SK-N-SH treated with all-trans-retinoic acid at 6 μM for 48 hours (cell line): ENCODE measurements around the gene SOWAHA.

Experiments used
- ATAC-seq: fragments of 200-7000 bp; cut with Tn5 transposase; 3 replicates; pipeline ENCODE4 v1.9.1; 2020; ENCODE audit warnings: mild to moderate bottlenecking, moderate library complexity
- ARNTL ChIP-seq: fragments of 450-650 bp; formaldehyde crosslinking; IDR thresholded peaks from 2 replicates; pipeline ENCODE4 v1.5.0; 2020; ENCODE audit warnings: low read depth, mild to moderate bottlenecking, moderate library complexity, borderline replicate concordance
- BACH2 ChIP-seq: fragments of 250-450 bp; sonication (Bioruptor Pico); IDR thresholded peaks from 2 replicates; pipeline ENCODE4 v1.9.0; 2021; ENCODE audit warnings: mild to moderate bottlenecking, borderline replicate concordance
- CSDC2 ChIP-seq: fragments of 250-450 bp; sonication (Bioruptor Pico); IDR thresholded peaks from 2 replicates; pipeline ENCODE4 v1.5.0; 2020; ENCODE audit warnings: mild to moderate bottlenecking, moderate library complexity
- ESRRG ChIP-seq: fragments of 250-450 bp; sonication (Bioruptor Pico); IDR thresholded peaks from 2 replicates; pipeline ENCODE4 v1.6.1; 2021; ENCODE audit warnings: mild to moderate bottlenecking
- GLIS3 ChIP-seq: fragments of 250-450 bp; sonication (Bioruptor Pico); IDR thresholded peaks from 2 replicates; pipeline ENCODE4 v1.5.0; 2020; ENCODE audit warnings: mild to moderate bottlenecking, moderate library complexity
- ISL1 ChIP-seq: fragments of 250-450 bp; sonication (Bioruptor Pico); IDR thresholded peaks from 2 replicates; pipeline ENCODE4 v2.1.2; 2022; ENCODE audit warnings: mild to moderate bottlenecking, moderate library complexity
- OSR1 ChIP-seq: fragments of 250-450 bp; sonication (Bioruptor Pico); IDR thresholded peaks from 2 replicates; pipeline ENCODE4 v1.8.0; 2022; ENCODE audit warnings: moderate library complexity, mild to moderate bottlenecking, inconsistent platforms
- PPARA ChIP-seq: fragments of 250-450 bp; sonication (Bioruptor Pico); IDR thresholded peaks from 2 replicates; pipeline ENCODE4 v1.5.0; 2020; ENCODE audit warnings: mild to moderate bottlenecking, borderline replicate concordance
- RARB ChIP-seq: fragments of 250-450 bp; sonication (Bioruptor Pico); IDR thresholded peaks from 2 replicates; pipeline ENCODE4 v1.8.0; 2021; ENCODE audit warnings: mild to moderate bottlenecking, moderate library complexity
- SNAI2 ChIP-seq: fragments of 250-450 bp; sonication (Bioruptor Pico); IDR thresholded peaks from 2 replicates; pipeline ENCODE4 v1.5.0; 2020; ENCODE audit warnings: mild to moderate bottlenecking, moderate library complexity
- TCF4 ChIP-seq: fragments of 250-450 bp; sonication (Bioruptor Pico); IDR thresholded peaks from 2 replicates; pipeline ENCODE4 v1.8.0; 2021; ENCODE audit warnings: mild to moderate bottlenecking, moderate library complexity, borderline replicate concordance
- TOX ChIP-seq: fragments of 250-450 bp; sonication (Bioruptor Pico); IDR thresholded peaks from 2 replicates; pipeline ENCODE4 v1.8.0; 2021; ENCODE audit warnings: mild to moderate bottlenecking, moderate library complexity, borderline replicate concordance
- ZC3H10 ChIP-seq: fragments of 250-450 bp; sonication (Bioruptor Pico); IDR thresholded peaks from 2 replicates; pipeline ENCODE4 v1.5.1; 2021; ENCODE audit warnings: mild to moderate bottlenecking, moderate library complexity
- ZFP3 ChIP-seq: fragments of 250-450 bp; sonication (Bioruptor Pico); IDR thresholded peaks from 2 replicates; pipeline ENCODE4 v1.5.0; 2020; ENCODE audit warnings: mild to moderate bottlenecking, moderate library complexity
- ZNF565 ChIP-seq: fragments of 450-650 bp; formaldehyde crosslinking; conservative IDR thresholded peaks from 2 replicates; pipeline ENCODE4 v1.5.0; 2020; ENCODE audit warnings: low read depth, mild to moderate bottlenecking, moderate library complexity
- ZNF70 ChIP-seq: fragments of 450-650 bp; formaldehyde crosslinking; IDR thresholded peaks from 2 replicates; pipeline ENCODE4 v1.5.0; 2020; ENCODE audit warnings: mild to moderate bottlenecking, moderate library complexity
- ZNF8 ChIP-seq: fragments of 450-650 bp; formaldehyde crosslinking; IDR thresholded peaks from 2 replicates; pipeline ENCODE4 v1.5.0; 2020; ENCODE audit warnings: mild to moderate bottlenecking, moderate library complexity
- TF ChIP-seq, protein P1 (sequence below): fragments of 250-450 bp; sonication (Bioruptor Pico); IDR thresholded peaks from 2 replicates; pipeline ENCODE4 v1.5.1; 2020; ENCODE audit warnings: low read depth, mild to moderate bottlenecking, moderate library complexity
- TF ChIP-seq, protein P2 (sequence below): fragments of 250-450 bp; sonication (Bioruptor Pico); IDR thresholded peaks from 2 replicates; pipeline ENCODE4 v1.8.0; 2021; ENCODE audit warnings: low read depth, mild to moderate bottlenecking, moderate library complexity, borderline replicate concordance
- TF ChIP-seq, protein P3 (sequence below): fragments of 250-450 bp; sonication (Bioruptor Pico); IDR thresholded peaks from 2 replicates; pipeline ENCODE4 v1.5.0; 2020; ENCODE audit warnings: mild to moderate bottlenecking, moderate library complexity
- TF ChIP-seq, protein P4 (sequence below): fragments of 250-450 bp; sonication (Bioruptor Pico); IDR thresholded peaks from 2 replicates; pipeline ENCODE4 v1.8.0; 2020; ENCODE audit warnings: mild to moderate bottlenecking, moderate library complexity, borderline replicate concordance
- TF ChIP-seq, protein P5 (sequence below): fragments of 250-450 bp; sonication (Bioruptor Pico); IDR thresholded peaks from 2 replicates; pipeline ENCODE4 v1.5.1; 2021; ENCODE audit warnings: mild to moderate bottlenecking, moderate library complexity

The SOWAHA gene

DNA sequence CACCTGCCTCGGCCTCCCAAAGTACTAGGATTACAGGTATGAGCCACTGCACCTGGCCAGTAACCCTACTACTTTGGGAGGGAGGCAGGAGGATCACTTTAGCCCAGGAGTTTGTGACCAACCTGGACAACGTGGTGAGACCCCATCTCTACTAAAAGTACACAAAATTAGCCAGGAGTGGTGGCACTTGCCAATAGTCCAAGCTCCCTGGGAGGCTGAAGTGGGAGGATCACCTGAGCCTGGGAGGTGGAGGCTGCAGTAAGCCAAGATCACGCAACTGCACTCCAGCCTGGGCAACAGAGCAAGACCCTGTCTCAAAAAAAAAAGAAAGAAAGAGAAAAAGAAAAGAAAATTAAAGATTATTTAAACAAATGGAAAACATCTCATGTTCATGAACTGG is 42.9 kb downstream of the SOWAHA start:
- TF ChIP-seq BACH2 (CRISPR knock-in tag) (no peak), ESRRG (no peak), ISL1 (CRISPR knock-in tag) (no peak), ZNF8 (CRISPR knock-in tag) (no peak), PPARA (CRISPR knock-in tag) (no peak), ZFP3 (CRISPR knock-in tag) (no peak), CSDC2 (CRISPR knock-in tag) (no peak), ARNTL (no peak), OSR1 (CRISPR knock-in tag) (no peak)
- TF ChIP-seq, protein P1, sequence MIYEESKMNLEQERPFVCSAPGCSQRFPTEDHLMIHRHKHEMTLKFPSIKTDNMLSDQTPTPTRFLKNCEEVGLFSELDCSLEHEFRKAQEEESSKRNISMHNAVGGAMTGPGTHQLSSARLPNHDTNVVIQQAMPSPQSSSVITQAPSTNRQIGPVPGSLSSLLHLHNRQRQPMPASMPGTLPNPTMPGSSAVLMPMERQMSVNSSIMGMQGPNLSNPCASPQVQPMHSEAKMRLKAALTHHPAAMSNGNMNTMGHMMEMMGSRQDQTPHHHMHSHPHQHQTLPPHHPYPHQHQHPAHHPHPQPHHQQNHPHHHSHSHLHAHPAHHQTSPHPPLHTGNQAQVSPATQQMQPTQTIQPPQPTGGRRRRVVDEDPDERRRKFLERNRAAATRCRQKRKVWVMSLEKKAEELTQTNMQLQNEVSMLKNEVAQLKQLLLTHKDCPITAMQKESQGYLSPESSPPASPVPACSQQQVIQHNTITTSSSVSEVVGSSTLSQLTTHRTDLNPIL (CRISPR knock-in tag): no peak
- ATAC-seq: no peak

DNA sequence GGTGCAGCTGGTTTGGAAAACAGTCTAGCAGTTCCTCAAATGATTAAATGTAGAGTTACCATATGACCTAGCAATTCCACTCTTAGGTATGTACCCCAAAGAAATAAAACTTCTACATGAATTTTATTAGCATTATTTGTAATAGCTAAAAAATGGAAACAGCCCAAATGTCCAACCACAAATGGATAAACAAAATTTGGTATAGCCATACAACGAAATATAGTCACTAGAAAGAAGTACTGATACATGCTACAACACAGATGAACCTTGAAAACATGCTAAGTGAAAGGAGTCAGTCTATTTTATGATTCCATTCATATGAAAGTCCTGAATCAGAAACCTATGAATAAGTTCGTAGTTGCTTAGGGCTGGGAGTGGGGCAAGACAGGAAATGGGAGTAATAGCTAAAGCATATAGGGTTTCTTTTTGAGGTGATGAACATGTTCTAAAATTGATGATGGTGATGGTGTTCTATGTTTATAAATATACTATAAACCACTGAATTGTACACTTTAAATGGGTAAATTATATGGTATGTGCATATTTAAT is 46.9 kb downstream of the SOWAHA start:
- TF ChIP-seq ISL1 (CRISPR knock-in tag) (no peak), ZNF70 (CRISPR knock-in tag) (no peak), ARNTL (no peak), ZFP3 (CRISPR knock-in tag) (no peak), ZNF565 (CRISPR knock-in tag) (no peak), RARB (CRISPR knock-in tag) (no peak), CSDC2 (CRISPR knock-in tag) (no peak), TCF4 (CRISPR knock-in tag) (no peak), ZNF8 (CRISPR knock-in tag) (no peak), TOX (no peak), GLIS3 (CRISPR knock-in tag) (no peak), ESRRG (no peak), ZC3H10 (CRISPR knock-in tag) (no peak), BACH2 (CRISPR knock-in tag) (no peak)
- TF ChIP-seq, protein P2, sequence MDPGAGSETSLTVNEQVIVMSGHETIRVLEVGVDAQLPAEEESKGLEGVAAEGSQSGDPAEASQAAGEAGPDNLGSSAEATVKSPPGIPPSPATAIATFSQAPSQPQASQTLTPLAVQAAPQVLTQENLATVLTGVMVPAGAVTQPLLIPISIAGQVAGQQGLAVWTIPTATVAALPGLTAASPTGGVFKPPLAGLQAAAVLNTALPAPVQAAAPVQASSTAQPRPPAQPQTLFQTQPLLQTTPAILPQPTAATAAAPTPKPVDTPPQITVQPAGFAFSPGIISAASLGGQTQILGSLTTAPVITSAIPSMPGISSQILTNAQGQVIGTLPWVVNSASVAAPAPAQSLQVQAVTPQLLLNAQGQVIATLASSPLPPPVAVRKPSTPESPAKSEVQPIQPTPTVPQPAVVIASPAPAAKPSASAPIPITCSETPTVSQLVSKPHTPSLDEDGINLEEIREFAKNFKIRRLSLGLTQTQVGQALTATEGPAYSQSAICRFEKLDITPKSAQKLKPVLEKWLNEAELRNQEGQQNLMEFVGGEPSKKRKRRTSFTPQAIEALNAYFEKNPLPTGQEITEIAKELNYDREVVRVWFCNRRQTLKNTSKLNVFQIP (CRISPR knock-in tag): no peak
- TF ChIP-seq, protein P3, sequence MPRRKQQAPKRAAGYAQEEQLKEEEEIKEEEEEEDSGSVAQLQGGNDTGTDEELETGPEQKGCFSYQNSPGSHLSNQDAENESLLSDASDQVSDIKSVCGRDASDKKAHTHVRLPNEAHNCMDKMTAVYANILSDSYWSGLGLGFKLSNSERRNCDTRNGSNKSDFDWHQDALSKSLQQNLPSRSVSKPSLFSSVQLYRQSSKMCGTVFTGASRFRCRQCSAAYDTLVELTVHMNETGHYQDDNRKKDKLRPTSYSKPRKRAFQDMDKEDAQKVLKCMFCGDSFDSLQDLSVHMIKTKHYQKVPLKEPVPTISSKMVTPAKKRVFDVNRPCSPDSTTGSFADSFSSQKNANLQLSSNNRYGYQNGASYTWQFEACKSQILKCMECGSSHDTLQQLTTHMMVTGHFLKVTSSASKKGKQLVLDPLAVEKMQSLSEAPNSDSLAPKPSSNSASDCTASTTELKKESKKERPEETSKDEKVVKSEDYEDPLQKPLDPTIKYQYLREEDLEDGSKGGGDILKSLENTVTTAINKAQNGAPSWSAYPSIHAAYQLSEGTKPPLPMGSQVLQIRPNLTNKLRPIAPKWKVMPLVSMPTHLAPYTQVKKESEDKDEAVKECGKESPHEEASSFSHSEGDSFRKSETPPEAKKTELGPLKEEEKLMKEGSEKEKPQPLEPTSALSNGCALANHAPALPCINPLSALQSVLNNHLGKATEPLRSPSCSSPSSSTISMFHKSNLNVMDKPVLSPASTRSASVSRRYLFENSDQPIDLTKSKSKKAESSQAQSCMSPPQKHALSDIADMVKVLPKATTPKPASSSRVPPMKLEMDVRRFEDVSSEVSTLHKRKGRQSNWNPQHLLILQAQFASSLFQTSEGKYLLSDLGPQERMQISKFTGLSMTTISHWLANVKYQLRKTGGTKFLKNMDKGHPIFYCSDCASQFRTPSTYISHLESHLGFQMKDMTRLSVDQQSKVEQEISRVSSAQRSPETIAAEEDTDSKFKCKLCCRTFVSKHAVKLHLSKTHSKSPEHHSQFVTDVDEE: no peak
- TF ChIP-seq, protein P1 (CRISPR knock-in tag): no peak
- TF ChIP-seq, protein P4, sequence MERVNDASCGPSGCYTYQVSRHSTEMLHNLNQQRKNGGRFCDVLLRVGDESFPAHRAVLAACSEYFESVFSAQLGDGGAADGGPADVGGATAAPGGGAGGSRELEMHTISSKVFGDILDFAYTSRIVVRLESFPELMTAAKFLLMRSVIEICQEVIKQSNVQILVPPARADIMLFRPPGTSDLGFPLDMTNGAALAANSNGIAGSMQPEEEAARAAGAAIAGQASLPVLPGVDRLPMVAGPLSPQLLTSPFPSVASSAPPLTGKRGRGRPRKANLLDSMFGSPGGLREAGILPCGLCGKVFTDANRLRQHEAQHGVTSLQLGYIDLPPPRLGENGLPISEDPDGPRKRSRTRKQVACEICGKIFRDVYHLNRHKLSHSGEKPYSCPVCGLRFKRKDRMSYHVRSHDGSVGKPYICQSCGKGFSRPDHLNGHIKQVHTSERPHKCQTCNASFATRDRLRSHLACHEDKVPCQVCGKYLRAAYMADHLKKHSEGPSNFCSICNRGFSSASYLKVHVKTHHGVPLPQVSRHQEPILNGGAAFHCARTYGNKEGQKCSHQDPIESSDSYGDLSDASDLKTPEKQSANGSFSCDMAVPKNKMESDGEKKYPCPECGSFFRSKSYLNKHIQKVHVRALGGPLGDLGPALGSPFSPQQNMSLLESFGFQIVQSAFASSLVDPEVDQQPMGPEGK (CRISPR knock-in tag): no peak
- ATAC-seq: no peak

DNA sequence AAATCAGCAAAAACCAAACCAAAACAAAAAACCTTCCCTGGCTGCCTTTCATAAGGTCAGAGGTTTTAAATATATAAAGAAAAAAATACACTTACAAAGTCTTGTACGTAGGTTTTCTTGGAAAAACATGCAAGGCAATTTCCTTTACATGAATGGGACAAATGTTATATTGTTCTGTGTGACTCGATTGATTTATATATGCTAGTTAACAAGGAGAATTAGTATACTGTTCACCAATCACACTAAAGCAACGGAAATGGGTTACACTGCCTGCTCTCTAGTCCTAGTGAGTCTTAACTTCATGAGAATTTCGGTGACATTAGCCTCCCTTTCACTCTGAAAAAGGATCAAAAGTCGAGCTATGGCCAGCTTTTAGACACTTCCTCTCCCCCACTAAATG is 47.6 kb downstream of the SOWAHA start:
- no peak for ATAC-seq
- TF ChIP-seq, protein P5, sequence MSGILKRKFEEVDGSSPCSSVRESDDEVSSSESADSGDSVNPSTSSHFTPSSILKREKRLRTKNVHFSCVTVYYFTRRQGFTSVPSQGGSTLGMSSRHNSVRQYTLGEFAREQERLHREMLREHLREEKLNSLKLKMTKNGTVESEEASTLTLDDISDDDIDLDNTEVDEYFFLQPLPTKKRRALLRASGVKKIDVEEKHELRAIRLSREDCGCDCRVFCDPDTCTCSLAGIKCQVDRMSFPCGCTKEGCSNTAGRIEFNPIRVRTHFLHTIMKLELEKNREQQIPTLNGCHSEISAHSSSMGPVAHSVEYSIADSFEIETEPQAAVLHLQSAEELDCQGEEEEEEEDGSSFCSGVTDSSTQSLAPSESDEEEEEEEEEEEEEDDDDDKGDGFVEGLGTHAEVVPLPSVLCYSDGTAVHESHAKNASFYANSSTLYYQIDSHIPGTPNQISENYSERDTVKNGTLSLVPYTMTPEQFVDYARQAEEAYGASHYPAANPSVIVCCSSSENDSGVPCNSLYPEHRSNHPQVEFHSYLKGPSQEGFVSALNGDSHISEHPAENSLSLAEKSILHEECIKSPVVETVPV (CRISPR knock-in tag): no peak
- no peak for TF ChIP-seq OSR1 (CRISPR knock-in tag)
- no peak for TF ChIP-seq CSDC2 (CRISPR knock-in tag)
- TF ChIP-seq ZC3H10 (CRISPR knock-in tag): no peak
- TF ChIP-seq, protein P1 (CRISPR knock-in tag): no peak
- TF ChIP-seq SNAI2: no peak
- no peak for TF ChIP-seq GLIS3 (CRISPR knock-in tag)
- TF ChIP-seq, protein P2 (CRISPR knock-in tag): no peak
- no peak for TF ChIP-seq BACH2 (CRISPR knock-in tag)
- no peak for TF ChIP-seq TOX
